Mammary epithelial cell (primary cell): ENCODE data around the gene APBB3.

Experiments
- EZH2 ChIP-seq: IDR thresholded peaks from 2 replicates; pipeline ENCODE4 v1.6.1; 2012; ENCODE audit warnings: low read length, inconsistent platforms, borderline replicate concordance
- TF ChIP-seq, protein P1 (sequence below), 2 donors: IDR thresholded peaks in 1 of 2; conservative IDR thresholded peaks in 1 of 2; 2 replicates each; pipeline ENCODE4 v1.5.1; 2011 to 2012; ENCODE audit warnings: inconsistent platforms in 2 of 2, low read length in 2 of 2, mild to moderate bottlenecking in 2 of 2, control low read depth in 1 of 2, low read depth in 1 of 2; ENCODE audit not compliant: insufficient read depth in 1 of 2; ENCODE audit errors: extremely low read depth in 1 of 2

DNA sequence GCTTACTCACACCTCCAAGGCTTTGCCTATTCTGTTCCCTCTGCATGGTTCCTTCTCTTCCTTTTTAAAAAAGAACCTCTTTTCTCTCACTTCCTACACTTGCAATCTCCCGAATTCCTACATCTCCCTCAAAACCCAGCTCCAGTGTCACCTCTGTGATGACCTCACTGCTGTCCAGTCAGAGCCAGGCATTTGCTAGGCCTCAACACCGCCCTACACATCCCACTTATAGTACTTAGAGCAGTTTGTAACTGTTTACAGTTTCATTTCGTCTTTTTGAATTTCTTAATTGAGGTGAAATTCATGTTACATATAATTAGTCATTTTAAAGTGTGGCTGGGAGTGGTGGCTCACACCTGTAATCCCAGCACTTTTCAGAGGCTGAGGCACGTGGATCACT lies 37.7 kb upstream of the APBB3 start:
- TF ChIP-seq, protein P1, sequence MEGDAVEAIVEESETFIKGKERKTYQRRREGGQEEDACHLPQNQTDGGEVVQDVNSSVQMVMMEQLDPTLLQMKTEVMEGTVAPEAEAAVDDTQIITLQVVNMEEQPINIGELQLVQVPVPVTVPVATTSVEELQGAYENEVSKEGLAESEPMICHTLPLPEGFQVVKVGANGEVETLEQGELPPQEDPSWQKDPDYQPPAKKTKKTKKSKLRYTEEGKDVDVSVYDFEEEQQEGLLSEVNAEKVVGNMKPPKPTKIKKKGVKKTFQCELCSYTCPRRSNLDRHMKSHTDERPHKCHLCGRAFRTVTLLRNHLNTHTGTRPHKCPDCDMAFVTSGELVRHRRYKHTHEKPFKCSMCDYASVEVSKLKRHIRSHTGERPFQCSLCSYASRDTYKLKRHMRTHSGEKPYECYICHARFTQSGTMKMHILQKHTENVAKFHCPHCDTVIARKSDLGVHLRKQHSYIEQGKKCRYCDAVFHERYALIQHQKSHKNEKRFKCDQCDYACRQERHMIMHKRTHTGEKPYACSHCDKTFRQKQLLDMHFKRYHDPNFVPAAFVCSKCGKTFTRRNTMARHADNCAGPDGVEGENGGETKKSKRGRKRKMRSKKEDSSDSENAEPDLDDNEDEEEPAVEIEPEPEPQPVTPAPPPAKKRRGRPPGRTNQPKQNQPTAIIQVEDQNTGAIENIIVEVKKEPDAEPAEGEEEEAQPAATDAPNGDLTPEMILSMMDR (conservative IDR thresholded peaks at IDR 0.05 in 1 of 2, IDR thresholded peaks at IDR 0.05 in 1 of 2; ENCODE audit: extremely low read depth in 1 of 2, insufficient read depth in 1 of 2, low read depth in 1 of 2, low read length in 2 of 2): no peak
- no peak for TF ChIP-seq EZH2
